HK-2 (cell line): ENCODE measurements around the gene PCBP3.

ENCODE experiments used
- DNase-seq: peaks from one replicate; pipeline ENCODE4 v3.0.0-alpha.2; 2018; ENCODE audit not compliant: unreplicated experiment

PCBP3 gene

DNA sequence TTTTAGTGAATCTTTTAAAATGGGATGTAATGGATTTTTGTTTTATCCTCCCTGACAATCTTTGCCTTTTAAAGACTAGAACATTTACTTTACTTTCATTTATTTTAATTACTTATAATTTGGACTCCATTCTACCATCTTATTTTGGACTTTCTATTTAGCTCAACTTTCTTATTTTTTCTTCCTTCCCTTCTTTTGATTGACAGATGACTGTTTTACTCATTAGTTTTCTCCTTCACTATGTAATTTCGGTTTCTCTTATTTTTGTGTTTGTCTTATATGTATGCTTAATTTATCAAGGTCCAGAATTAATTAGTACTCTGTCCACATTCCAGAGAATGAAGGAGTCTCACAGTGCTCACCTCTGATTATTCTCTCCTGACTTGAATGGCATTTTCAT, 109.9 kb downstream of the PCBP3 start:
- DNase-seq: no peak

DNA sequence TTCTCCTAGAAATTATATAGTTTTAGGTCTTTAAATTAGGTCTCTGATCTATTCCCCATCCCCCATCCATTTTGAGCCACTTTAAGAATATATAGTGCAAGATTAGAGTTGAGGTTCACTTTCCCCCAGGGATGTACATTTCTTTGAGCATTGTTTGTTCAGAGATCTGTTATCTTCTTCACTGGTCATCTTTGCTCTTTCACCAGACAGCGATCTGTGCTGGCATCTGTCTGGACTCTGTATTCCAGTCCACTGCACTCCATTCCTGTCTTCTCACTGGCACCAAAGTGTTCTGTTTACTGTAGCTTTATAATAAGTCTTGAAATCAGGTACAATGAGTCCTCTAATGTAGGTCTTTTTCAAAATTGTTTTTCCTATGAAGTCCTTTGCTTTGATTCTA, 112.5 kb downstream of the PCBP3 start:
- no peak for DNase-seq

DNA sequence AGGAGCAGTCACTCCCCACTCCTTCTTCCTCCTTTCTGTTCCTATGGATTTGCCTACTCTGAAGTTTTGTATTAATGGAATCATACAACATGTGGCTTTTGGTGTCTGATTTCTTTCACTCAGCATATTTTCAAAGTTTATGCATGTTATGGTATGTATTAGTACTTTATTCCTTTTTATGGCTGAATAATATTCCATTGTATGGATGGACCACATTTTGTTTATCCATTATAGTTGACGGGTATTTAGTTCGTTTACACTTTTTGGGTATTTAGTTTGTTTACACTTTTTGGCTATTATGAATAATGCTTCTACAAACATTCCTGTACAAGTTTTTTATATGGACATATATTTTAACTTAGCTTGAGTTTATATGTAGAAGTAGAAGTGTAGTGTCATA, 113.1 kb downstream of the PCBP3 start:
- DNase-seq: no peak

DNA sequence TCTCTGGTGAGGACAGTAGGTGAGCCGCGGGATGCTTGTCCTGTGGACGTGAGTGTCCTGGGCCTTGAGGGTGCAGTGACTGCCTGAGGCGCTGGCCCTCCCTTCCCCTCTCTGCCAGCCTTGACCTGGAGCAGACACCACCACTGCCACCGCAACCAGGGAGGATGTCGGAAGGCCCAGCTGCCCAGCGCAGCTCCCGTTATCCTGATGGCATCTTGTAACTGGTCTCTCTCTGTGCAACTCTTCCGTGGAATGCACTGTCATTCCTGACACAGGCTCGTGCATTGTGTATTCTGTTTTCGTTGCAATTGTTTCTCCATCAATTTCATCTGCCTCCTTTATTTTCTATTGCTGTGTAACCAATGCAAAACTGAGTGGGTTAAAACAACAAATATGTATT, 118.2 kb downstream of the PCBP3 start:
- no peak for DNase-seq

DNA sequence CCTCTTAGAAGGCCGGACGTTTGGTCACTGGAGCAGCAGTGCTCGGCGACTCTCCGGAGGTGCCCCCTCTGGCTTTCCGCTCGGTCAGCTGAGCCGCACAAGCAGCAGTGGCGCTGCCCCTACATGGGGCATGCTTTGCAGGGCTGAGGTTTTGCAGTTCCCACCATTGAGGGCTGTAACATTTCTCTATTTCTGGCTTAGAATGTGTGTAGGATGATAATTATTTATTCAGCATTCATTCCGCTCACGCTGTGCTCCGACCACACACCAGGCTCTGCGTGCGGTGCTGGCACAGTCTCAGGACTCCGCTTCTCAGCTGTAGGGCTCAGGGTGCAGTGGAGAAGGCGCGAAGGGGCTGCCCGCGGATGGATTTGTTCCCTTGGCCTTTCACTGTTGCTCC, 119.5 kb downstream of the PCBP3 start:
- DNase-seq: no peak

DNA sequence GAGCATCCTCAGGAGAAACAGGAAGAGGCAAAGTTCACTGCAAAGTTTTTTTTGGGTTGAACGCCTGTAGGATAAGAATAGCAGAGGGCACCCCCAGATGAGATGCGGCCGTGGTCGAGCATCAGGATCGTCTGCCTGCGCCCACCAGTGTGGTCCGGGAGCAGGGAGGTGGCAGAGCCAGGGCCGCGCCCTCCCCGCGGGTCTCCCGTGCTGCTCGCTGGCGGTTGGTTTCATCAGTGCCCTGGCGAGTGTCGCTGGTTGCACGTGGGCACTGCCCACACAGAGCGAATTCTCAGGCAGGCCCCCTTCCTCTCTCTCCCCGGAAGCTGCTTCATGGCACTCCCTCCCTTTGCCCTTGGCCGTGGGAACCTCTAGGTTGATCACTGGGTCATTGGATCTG, 120.0 kb downstream of the PCBP3 start:
- DNase-seq: no peak

DNA sequence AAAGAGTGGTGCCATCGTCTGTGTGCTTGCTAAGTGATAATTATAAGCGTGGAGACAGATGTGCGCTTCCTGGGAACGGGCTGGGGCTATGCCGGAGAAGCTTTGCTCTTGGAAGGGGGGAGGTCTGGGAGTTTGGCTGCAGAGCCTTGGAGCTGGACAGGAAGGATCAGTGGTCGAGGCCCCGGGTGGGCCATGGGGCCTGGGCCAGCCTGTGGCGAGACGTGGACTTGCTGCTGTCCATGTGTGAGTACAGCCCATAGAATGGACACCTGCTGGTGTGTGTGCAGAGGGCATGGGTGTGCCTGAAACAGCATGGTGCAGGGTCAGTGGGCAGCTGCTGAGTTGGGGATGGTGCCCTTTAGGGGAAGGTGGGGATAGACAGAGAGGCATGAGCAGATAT, 121.3 kb downstream of the PCBP3 start:
- no peak for DNase-seq

DNA sequence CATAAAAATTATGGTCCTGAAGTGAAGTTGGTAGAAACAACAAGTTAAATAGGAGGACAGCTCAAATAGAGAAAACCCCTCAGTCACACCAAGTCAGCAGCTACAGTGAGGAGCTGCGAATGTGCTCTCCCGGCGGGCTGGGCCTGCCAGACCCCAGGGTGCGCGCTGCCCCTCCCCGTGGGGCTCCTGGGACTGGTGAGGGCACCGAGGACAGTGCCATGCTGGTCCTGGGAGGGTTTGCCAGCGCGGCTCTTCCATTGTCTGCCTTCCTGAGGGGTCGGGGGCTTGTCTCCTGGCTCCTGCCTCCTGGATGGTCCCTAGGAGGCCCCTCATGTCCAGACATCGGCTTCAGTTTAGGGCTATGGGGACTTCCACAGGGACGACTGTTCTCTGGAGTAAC, 121.8 kb downstream of the PCBP3 start:
- no peak for DNase-seq

DNA sequence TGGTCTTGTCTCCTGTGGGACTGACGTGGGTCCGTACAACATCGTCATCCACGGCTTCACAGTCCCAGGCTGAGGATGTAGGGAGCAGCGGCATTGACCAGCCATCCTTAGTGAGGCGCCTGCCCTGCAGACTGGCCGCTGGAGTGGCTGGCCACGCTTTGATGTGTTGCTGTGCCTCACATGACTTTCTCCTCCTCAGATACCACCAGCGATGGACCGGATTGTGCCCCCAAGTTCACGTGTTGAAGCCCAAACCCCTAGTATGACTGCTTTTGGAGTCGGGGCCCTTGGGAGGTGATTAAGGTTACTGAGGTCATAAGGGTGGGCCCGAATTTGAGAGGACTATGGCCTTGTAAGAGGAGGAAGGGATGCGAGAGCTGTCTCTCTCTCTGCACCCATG, 122.5 kb downstream of the PCBP3 start:
- no peak for DNase-seq

DNA sequence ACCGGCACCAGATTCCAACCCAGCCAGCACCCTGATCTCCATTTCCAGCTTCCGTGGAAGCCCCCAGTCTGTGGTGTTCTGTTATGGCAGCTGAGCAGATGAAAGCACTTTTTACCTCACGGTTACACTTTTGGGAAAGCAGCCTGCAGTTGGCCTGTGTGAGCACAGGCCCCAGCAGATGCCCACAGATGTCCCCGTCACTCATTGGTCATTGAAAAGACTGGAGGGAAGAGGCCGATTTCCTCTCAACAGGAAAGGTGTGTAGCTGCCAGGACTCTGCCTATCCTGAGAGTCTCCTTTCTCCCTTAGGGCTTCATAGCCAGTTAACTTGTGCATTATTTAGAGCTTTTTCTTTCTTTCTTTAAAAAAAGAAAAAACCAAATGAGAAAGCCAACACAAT, 123.0 kb downstream of the PCBP3 start:
- no peak for DNase-seq

DNA sequence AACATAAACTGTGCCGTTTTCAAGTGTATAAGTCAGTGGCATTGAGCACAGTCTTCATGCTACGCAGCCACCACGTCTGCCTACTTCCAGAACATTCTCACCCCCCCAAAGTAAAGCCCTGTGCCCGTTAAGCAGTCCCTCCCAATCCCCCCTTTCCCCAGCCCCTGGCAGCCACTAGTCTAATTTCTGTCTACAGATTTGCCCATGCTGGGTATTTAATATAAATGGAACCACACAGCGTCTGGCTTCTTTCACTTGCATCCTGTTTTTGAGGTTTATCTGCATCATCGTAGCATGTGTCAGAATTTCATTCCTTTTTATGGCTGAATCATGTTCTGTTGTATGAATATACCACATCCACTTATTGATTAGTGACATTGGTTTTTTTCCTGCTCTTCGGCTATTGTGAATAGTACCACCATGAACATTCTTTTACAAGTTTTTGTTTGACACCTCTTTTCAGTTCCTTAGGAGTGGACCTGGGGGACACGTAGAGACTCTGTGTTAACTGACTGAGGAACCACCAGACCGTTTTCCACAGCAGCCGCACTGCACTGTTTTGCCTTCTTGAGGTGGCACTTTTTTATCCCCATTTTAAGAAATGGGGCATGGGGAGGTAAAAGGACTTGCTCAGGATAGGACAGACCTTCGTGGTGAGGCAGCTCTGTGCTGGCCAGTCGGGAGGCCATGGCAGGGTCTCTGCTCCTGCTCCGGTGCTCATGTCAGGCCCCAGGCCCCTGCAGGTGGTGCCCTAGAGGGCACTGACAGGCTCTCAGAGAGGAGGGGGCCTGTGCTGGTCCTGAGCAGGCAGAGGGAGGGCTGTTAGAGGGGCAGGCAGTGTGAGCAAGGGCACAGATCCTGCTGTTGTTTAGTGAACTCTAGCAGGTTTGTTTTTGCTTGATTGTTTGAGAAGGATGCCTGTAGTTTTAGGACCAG, 123.8 kb downstream of the PCBP3 start:
- no peak for DNase-seq

DNA sequence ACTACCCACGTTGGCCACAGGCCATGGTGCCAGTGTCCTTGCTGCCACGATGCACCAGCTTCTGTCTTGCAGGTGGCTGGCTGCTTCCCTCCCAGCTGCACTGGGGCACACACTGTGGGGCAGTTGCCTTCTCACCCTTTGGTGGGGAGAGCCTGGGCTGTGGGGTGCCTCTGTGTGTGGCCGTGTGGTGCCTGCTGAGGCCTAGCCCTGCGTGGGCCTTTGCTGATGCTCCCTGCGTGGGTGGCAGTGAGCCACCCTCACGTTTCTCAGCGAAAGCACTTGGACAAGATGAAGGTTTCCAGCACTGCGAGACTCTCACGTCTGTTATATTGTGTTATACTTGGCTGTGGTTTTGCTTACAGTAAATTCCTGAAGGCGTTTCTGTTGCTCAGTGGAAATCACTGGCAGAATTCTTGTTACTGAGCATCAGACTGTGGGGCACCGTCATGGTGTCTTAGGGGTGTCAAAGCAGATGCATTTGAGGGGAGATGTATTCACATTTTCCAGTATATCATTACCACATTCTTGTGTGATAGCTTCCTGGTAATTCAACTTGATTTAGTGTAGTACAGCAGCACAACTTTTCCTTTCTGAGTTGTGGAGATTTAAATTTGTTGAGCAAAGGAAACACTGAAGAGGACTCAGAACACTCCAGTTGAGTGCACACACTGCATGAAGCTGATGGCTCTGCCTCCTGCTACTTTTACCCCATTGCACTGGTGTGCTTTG, 124.7 kb downstream of the PCBP3 start:
- no peak for DNase-seq

DNA sequence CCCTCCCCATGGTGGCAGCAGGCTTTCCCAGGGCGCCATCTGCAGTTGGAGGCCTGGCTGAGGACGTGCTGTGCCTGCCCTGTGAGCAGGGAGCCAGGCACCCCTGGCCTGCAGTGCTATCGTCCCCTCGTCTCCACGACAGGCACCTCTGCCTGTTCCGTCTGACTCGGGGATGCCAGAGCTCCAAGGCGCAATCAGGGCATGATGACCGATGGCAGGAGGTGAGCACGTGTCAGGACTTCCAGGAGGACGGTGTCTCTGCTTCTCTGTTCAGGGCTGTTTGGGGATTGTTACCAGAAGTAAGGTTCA, 125.2 kb downstream of the PCBP3 start:
- DNase-seq: no peak

DNA sequence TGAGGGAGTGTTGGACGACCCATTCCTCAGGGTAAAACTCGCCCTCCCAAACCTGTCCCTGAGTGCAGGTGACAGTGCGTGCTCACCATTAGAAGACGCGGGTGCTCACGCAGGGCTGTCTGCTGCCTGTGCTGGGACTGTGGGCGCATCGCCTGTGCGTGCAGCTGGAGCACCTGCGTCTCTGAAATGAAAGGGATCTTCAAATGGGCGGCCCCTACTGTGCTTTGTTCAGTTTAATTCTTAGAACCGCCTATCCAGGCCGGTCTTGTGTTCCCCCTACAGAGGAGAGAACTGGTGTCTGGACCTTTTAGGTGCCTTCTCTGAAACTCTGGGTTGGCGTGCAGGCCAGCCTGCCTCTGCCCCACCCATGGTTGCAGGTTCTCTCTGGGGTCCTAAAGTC, 125.8 kb downstream of the PCBP3 start:
- no peak for DNase-seq

DNA sequence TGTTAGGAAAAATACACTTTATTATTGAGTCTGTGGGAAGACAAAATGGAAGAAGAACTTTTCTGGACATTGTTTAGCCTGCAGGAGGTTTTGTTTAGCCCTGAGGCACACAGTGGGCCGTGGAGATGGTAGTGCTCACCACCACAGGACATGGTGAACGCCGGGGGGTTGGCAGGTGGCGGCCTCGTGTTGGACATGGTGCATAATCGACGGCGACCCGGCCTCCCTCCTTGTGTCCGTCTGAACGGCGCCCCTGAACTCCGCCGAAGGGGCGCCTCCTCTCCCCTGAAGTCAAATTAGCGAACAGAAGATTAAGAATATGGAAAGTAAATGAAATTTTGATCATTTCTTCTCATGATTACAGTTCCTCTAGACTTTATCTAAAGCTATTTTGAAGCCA, 126.4 kb downstream of the PCBP3 start:
- DNase-seq: no peak

DNA sequence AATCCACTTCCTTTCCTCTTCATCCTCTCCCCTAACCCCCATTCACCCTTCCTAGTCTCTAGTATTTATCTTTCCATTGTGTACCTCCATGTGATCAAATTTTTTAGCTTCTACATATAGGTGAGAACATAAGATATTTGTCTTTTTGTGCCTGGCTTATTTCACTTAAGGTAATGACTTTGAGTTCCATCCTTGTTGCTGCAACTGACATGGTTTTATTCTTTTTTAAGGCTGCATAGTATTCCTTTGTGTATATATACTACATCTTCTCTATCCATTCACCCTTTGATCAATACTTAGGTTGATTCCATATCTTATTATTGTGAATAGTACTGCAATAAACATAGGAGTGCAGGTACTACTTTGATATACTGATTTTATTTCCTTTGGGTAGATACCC, 128.7 kb downstream of the PCBP3 start:
- DNase-seq: no peak

DNA sequence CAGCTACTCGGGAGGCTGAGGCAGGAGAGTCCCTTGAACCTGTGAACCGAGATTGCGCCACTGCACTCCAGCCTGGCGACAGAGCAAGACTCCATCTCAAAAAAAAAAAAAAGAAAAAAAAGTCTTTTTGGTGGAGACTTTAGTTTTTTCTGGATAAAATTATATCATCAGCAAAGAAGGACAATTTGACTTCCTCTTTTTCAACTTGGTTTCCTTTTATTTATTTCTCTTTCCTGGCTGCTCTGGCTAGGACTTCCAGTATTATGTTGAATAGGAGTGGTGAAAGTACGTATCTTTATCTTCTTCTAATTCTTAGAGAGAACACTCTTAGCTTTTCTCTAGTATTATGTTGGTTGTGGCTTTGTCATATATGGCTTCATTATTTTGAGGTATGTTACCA, 130.8 kb downstream of the PCBP3 start:
- DNase-seq: no peak

DNA sequence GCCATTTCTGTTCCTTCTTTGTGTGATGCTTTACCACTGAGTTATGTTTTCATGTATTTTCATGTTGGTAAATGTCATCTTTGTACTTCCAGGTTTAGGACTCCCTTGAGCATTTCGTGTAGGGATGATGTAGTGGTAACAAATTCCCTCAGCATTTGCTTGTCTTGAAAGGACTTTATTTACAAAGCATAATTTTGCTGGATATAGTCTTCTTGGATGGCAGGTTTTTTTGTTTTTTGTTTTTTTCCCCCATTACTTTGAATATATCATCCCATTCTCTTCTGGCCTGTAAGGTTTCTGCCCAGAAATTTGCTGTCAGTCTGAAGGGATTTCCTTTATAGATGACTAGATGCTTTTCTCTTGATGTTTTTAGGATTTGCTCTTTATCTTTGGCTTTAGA, 133.4 kb downstream of the PCBP3 start:
- DNase-seq: no peak

DNA sequence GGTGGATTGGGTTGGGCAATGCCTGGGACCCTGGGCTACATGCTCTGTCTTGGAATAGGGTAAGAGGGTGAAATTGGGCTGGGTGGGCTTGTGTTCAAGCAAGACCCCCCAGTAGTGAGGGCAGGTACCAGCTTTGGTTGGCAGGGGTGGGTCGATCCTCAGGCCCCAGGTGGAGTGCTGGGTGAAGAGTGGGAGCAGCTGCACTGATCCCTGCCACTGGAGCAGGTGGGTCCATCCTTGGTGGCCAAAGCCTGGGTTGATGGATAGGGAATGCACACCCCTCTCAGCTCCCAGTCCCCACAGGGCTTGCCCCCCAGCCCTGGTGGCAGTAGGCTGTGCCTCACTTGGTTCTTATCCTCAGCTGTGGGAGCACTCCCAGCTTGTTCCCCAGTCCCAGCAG, 135.2 kb downstream of the PCBP3 start:
- no peak for DNase-seq

DNA sequence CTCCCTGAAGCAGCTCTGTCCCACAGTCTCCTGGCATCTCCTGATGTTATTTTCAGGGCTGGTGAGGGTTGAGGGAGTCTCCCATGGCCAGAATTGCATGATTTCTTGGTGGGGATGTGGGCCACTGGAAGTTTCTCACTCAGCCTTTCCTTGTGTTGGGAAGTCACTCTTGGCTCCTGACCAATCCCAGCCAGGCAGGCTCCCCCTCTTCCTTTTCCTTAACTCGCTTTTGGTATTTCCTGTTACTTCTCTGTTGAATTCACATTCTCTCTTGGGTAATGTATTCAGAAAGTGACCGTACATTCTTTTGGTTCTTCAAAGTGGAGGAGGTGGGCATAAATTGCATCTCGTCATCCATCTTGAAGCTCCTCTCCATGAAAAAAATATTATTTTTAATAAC, 135.7 kb downstream of the PCBP3 start:
- no peak for DNase-seq

DNA sequence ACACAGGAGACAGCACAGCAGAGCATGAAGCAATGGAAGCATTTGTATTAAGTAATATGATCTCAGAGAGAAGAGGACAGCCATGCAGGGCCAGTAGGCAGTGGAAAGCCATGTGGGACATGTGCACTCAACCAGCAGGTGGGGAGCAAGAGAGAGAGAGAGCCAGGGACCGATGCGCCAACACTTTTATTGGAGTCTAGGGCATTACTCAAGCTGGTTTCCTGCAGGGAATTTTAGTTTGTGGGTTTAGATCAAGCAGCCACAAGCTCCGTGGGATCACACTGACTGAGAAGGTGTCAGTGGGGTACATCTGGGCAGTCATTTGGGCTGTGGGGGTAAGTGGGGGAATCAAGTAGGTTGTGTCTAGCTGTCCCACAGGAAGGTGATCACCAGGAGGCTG, 137.1 kb downstream of the PCBP3 start:
- DNase-seq: no peak

DNA sequence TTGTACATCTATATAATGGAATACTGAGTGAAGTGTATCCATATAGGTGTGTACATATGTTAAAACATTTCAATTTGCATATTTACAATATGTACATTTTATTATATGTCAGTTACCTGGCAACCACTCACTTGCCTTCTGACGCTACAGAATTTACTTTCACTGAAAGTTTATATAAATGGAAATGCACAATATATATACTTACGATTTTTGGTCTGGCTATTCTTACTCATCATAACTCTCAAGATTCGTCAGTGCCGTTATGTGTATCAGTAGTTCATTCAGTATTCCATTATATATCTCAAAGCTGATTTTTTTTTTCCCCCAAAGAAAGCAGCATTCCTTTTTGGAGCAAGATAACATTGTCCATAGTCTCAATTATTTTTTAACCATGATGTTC, 138.2 kb downstream of the PCBP3 start:
- no peak for DNase-seq

DNA sequence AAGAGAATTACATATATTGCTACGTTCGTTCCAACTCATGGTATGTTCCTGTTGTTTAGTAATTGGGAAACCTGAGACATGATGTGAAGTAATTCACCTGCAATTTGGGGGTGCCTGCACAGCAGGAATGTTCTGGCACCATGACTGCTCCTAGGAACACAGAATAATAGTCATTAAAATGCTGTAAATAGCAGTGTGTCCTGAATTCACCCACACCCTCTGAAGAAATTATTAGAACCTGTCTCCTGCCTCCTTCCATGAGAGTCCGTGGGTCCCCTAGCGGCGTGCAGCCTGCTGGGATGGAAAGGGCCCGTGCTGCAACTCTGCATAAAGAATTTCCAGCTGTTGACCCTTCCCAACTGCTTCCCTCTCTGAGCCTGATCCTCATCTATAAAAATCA, 143.1 kb downstream of the PCBP3 start:
- no peak for DNase-seq

DNA sequence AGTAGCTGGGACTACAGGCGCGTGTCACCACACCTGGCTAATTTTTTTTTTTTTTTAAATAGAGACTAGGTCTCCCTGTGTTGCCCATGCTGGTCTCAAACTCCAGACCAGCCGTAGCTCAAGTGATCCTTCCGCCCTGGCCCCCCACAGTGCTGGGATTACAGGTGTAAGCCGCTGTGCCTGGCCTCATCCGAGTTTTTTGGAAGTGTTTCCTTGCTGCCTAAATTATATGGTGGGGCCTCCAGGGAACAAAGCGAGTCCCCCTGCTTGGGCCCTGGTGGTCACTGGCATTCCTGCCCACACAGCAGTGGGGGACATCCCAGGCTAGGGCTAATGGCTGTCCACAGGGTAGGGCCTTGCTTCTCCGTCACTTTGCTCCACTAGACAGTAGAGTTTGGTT, 143.8 kb downstream of the PCBP3 start:
- no peak for DNase-seq
